ENCODE data around the gene ST6GALNAC2. TPM values are rescaled to one million over a fixed set of nuclear protein-coding genes. Genes with fewer than 3 reads are reported as not detected.

Gene ST6GALNAC2
- total RNA-seq, result under 1 TPM in 1 of 2 experiments, not detected in 1; 0.32 TPM

DNA sequence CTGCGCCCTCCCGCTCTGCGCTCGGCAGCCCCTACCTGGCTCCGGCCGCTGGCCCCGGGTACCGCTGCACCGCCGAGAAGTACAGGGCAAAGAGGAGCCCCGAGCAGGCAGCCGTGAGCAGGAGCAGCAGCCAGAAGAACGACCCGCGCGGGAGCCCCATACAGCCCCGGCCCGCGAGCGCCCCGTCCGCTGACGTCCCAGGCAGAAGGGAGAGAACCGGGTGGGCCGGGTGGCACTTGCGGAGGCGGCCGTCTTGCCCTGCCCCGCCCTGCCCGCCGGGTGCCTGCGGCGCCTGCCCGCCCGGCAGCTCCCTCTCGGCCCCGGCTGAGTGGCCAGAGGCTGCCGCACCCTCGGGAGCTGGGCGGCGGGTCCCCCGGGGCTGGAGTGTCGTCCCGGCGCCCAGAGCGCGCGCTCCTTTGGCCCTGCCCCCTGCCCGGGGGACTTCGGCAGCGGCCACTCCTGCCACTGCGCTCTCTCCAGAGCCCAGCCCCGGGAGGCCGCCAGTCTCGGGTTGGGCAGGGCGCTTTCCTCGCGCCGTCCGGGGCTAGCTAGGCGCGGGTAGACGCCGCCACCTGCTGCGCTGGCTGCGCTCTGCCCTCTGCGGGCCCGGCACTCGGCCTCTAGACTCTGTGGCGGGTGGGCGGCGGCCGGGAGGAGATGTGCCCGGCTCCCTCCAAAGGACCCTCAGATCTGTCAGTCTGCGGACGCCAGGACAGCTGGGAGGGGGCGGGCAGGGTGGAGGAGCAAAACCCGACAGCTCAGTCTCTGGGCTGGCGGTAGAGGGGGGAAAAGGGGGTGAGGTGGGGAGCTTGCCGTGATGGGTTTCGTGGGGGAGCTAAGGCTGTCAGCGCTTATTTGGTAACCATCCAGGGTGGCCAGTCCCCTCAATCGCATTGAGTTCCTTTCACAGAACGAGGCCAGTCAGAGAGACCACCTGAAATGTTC is at the start of gene ST6GALNAC2:
ST6GALNAC2 (minus strand) TSS at position 212 of the 945 bp plus-strand sequence; CDS start at position 160, 52 bp downstream.
- CTCF ChIA-PET, result interaction anchor here (0.7 to 1.2 kb wide), 5 partner anchors 14 to 284 kb away, joined by 3 to 6 read pairs (median 4); no protein-coding TSS in a partner anchor
- Mint-ChIP-seq H3K27me3 (peaks cover 37% of the 10 kb centered on the region), H3K9me3 (ENCODE audit: low read depth) (no peaks in the 10 kb centered on the region), H3K4me3 (peak within 1 kb of the TSS; percentile 52), H3K4me1 (peaks cover 6% of the 10 kb centered on the region), H3K36me3 (ENCODE audit: low read depth) (no peaks in the 10 kb centered on the region), H3K27ac (no peak within 1 kb of the TSS)
- ATAC-seq, result peak; percentile 71
- intact Hi-C loops (cut with DNase I, micrococcal nuclease), result loop anchor here (2.0 to 10.0 kb wide), 3 partner anchors 36 to 63 kb away; no protein-coding TSS in a partner anchor
- DNase-seq, result peak; percentile 64
- POLR2A ChIA-PET, result interaction anchor here (0.6 to 1.0 kb wide), 2 partner anchors 26 to 143 kb away, joined by 4 read pairs; no protein-coding TSS in a partner anchor

DNA sequence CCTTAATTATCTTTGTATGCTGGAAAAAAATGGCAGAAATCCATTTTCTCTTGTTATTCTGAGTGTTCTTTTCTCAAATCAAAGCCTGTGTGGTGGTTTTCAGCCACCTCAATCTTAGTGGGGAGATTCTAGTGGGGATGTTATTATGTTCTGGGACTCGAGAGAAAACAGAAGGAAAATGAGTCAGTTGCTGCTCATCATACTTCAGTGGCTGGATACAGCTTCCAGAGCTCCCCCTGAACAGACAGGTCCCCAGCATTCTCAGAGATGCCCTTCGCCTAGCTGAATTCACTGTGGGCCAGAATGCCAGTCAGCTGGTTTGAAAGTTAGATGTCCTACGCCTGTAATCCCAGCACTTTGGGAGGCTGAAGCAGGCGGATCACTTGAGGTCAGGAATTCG is 49.4 kb upstream of the ST6GALNAC2 start:
- intact Hi-C loops (cut with DNase I, micrococcal nuclease), result no loop called here
- H3K27me3 Mint-ChIP-seq, result no peaks in the 10 kb centered on the region
- POLR2A ChIA-PET, result interaction anchor here (0.7 kb wide), 2 partner anchors 37 to 300 kb away, joined by 3 to 4 read pairs; no protein-coding TSS in a partner anchor
- no peak overlapping the region for H3K27ac Mint-ChIP-seq
- no peak overlapping the region for H3K4me3 Mint-ChIP-seq
- H3K4me1 Mint-ChIP-seq, result no peaks in the 10 kb centered on the region
- ATAC-seq, result no peak
- no peaks in the 10 kb centered on the region for H3K36me3 Mint-ChIP-seq (ENCODE audit: low read depth)
- DNase-seq, result no peak
- H3K9me3 Mint-ChIP-seq (ENCODE audit: low read depth), result no peaks in the 10 kb centered on the region
- CTCF ChIA-PET, result interaction anchor here (0.6 to 3.2 kb wide), 3 partner anchors 11 to 182 kb away, joined by 4 to 21 read pairs (median 5); no protein-coding TSS in a partner anchor

DNA sequence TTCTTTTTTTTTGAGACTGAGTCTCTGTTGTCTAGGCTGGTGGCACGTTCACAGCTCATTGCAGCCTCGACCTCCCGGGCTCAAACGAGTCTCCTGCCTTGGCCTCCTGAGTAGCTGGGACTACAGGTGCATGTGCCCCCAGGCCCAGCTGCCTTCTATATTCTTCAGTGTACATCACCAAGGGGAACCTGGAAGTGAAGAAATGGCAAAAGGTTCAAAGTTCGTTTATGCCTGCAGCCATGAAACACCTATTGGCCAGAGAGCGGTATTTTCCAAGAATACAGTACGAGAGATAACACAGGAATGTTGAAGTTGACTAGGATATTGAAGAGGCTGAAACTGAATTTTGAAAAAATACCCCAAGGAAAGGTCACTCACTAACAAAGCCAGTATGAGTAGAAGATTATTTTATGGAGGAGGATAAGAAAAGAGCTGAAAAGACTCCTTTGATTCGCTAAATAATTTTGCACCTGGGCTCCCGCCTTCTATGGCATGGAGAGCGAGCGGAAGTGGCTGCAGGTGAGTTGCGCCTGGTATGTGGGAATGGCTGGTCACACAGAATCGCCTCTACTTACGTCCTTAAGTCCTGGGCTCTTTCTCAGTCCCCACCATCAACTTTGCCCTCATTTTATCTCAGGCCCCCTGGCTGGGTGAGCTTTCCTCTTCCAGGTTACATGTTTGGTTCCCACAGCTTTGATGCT is 48.1 kb upstream of the ST6GALNAC2 start:
- H3K36me3 Mint-ChIP-seq (ENCODE audit: low read depth), result no peaks in the 10 kb centered on the region
- no peaks in the 10 kb centered on the region for H3K4me1 Mint-ChIP-seq
- H3K4me3 Mint-ChIP-seq, result no peak overlapping the region
- no peaks in the 10 kb centered on the region for H3K9me3 Mint-ChIP-seq (ENCODE audit: low read depth)
- ChIA-PET POLR2A (no interaction called here), CTCF (interaction anchor here (0.6 to 3.2 kb wide), 3 partner anchors 10 to 248 kb away, joined by 3 to 21 read pairs (median 4); no protein-coding TSS in a partner anchor)
- no peak overlapping the region for H3K27ac Mint-ChIP-seq
- H3K27me3 Mint-ChIP-seq, result no peaks in the 10 kb centered on the region
- DNase-seq, result no peak
- ATAC-seq, result no peak
- intact Hi-C loops (cut with DNase I, micrococcal nuclease), result no loop called here

DNA sequence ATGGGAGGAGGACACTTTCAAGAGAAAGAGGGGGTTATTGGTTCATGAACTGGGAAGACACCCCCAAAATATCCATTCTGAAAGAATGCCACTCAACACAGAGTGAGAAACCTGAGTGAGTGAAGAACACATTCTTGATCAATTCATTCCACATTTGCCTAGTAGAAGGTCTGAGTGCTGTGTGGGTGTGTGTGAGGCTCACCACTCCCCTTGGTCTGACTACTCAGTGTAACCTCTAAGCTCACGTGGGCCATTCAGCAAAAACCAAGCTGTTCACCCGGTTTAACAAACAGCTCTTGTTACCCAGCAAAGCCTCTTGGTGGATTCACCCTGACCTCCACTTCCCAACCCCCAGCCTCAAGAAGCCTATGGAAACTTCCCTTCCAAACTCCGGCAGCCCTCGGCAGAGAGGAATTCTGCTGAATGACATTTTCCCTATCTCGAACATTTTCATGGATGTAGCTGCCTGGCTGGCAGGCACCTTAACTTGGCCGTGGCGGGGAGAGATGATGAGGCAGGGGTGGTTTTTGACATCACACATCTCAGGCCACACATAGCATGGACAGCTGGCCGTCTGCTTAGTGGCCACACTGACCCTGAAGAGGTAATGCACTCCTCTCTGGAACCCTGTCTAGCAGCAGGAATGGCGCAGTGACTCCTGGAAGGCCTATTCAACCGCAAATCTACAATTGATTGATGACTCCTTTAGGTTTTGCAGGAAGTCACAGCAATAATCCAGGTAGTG is 46.3 kb upstream of the ST6GALNAC2 start:
- Mint-ChIP-seq H3K27me3 (no peaks in the 10 kb centered on the region), H3K36me3 (ENCODE audit: low read depth) (no peaks in the 10 kb centered on the region), H3K9me3 (ENCODE audit: low read depth) (no peaks in the 10 kb centered on the region), H3K4me1 (no peaks in the 10 kb centered on the region), H3K4me3 (no peak overlapping the region), H3K27ac (no peak overlapping the region)
- no peak for DNase-seq
- CTCF ChIA-PET, result interaction anchor here (1.4 kb wide), 1 partner anchor 9 kb away, joined by 4 read pairs; no protein-coding TSS in a partner anchor
- intact Hi-C loops (cut with DNase I, micrococcal nuclease), result no loop called here
- POLR2A ChIA-PET, result no interaction called here
- no peak for ATAC-seq

DNA sequence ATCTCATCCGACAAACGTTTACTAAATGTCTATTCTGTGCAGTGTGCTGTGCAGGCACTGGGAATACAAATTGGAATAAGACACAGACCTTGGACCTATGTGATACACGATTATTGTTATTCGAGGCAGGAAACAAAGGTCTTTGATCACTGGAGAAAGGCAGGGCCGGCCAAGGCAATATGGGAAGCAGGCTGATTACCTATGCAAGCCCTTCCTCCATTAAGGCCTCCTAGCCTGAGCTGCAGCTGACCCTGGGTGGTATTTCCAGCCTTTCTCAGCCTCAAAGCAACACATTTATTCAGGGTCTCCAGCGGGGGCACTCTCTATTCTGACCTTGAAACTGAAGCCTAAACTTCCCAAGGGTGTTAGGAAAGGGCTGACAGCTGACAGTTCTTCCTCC is 44.5 kb upstream of the ST6GALNAC2 start:
- Mint-ChIP-seq H3K27me3 (no peaks in the 10 kb centered on the region), H3K36me3 (ENCODE audit: low read depth) (no peaks in the 10 kb centered on the region), H3K4me1 (no peaks in the 10 kb centered on the region), H3K4me3 (no peak overlapping the region), H3K27ac (no peak overlapping the region), H3K9me3 (ENCODE audit: low read depth) (no peaks in the 10 kb centered on the region)
- ChIA-PET POLR2A (no interaction called here), CTCF (no interaction called here)
- ATAC-seq (no peak), DNase-seq (no peak)
- intact Hi-C loops (cut with DNase I, micrococcal nuclease), result no loop called here

DNA sequence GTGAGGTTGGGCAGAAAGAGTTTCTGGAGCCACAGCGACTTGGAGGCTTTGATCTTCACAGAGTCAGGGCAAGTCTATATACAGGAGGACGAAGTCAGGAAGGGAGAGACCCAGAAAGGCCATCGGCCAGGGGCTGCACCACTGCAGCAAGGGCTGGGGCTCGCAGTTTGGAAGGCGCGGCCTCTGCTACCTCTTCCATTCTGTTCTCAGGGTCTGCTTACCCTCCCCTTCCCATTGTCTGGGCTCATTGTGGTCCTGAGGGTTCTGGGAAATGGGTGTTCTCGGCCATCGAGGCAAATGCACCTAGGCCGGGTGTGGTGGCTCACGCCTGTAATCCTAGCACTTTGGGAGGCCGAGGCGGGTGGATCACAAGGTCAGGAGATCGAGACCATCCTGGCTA is 41.9 kb upstream of the ST6GALNAC2 start:
- DNase-seq (no peak), ATAC-seq (no peak)
- H3K9me3 Mint-ChIP-seq (ENCODE audit: low read depth), result no peaks in the 10 kb centered on the region
- CTCF ChIA-PET, result no interaction called here
- POLR2A ChIA-PET, result no interaction called here
- no peaks in the 10 kb centered on the region for H3K36me3 Mint-ChIP-seq (ENCODE audit: low read depth)
- peaks cover 7% of the 10 kb centered on the region for H3K27me3 Mint-ChIP-seq
- no peak overlapping the region for H3K27ac Mint-ChIP-seq
- H3K4me1 Mint-ChIP-seq, result peaks cover 7% of the 10 kb centered on the region
- intact Hi-C loops (cut with DNase I, micrococcal nuclease), result loop anchor here in 1 of 2 experiments (10.0 kb wide), 1 partner anchor 63 kb away; a partner anchor contains a TSS
- H3K4me3 Mint-ChIP-seq, result no peak overlapping the region

DNA sequence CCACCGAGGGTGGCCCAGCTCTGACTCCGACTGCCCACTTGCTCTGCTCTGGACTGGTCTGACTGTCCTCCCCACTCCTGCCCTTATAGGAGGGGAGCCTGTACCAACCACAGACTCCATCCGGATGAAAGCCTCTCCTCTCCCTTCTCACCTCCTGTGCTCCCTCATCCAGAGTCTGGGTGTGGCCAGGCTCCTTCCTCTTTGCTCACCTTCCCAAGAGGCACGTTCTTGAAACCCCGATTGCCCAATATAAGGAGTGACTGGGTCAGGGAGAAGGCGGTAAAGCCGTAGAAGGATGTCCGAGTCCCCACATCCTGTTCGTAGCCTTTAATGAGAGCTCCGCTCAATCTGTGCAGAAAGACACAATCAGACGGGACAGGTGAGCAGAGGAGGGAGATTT is 40.8 kb upstream of the ST6GALNAC2 start:
- CTCF ChIA-PET, result interaction anchor here (0.8 to 4.5 kb wide), 2 partner anchors 103 to 365 kb away, joined by 4 to 44 read pairs; no protein-coding TSS in a partner anchor
- Mint-ChIP-seq H3K4me3 (no peak overlapping the region), H3K9me3 (ENCODE audit: low read depth) (no peaks in the 10 kb centered on the region), H3K27me3 (peaks cover 7% of the 10 kb centered on the region), H3K4me1 (peaks cover 7% of the 10 kb centered on the region), H3K36me3 (ENCODE audit: low read depth) (no peaks in the 10 kb centered on the region), H3K27ac (no peak overlapping the region)
- intact Hi-C loops (cut with DNase I, micrococcal nuclease), result loop anchor here in 1 of 2 experiments (10.0 kb wide), 1 partner anchor 62 kb away; a partner anchor contains a TSS
- ATAC-seq (no peak), DNase-seq (no peak)
- POLR2A ChIA-PET, result no interaction called here

DNA sequence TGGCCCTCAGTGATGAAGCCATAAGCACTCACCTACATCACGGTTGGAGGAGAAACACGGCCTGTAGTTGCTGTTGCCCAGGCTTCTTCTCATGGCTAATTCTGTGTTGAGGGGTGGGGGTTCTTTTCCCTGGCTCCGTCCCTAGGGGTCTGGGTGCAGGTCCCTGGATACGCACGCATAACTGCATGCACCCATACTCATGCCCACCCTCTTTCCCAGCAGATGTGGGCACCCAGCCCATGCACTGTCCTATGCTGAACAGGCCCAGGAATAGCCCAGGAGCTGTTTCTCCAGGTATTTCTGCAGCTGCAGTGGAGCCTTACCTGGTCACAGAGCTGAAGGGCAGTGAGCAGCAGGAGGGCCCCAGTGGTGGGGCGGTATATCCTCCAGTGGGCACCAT is 39.8 kb upstream of the ST6GALNAC2 start:
- CTCF ChIA-PET, result interaction anchor here (0.6 to 4.5 kb wide), 15 partner anchors 9 to 366 kb away, joined by 3 to 44 read pairs (median 8); no protein-coding TSS in a partner anchor
- no peaks in the 10 kb centered on the region for H3K9me3 Mint-ChIP-seq (ENCODE audit: low read depth)
- POLR2A ChIA-PET, result no interaction called here
- H3K4me3 Mint-ChIP-seq, result no peak overlapping the region
- H3K36me3 Mint-ChIP-seq (ENCODE audit: low read depth), result no peaks in the 10 kb centered on the region
- ATAC-seq (no peak), DNase-seq (no peak)
- peaks cover 7% of the 10 kb centered on the region for H3K27me3 Mint-ChIP-seq
- intact Hi-C loops (cut with DNase I, micrococcal nuclease), result loop anchor here in 1 of 2 experiments (10.0 kb wide), 1 partner anchor 61 kb away; a partner anchor contains a TSS
- peaks cover 7% of the 10 kb centered on the region for H3K4me1 Mint-ChIP-seq
- no peak overlapping the region for H3K27ac Mint-ChIP-seq

DNA sequence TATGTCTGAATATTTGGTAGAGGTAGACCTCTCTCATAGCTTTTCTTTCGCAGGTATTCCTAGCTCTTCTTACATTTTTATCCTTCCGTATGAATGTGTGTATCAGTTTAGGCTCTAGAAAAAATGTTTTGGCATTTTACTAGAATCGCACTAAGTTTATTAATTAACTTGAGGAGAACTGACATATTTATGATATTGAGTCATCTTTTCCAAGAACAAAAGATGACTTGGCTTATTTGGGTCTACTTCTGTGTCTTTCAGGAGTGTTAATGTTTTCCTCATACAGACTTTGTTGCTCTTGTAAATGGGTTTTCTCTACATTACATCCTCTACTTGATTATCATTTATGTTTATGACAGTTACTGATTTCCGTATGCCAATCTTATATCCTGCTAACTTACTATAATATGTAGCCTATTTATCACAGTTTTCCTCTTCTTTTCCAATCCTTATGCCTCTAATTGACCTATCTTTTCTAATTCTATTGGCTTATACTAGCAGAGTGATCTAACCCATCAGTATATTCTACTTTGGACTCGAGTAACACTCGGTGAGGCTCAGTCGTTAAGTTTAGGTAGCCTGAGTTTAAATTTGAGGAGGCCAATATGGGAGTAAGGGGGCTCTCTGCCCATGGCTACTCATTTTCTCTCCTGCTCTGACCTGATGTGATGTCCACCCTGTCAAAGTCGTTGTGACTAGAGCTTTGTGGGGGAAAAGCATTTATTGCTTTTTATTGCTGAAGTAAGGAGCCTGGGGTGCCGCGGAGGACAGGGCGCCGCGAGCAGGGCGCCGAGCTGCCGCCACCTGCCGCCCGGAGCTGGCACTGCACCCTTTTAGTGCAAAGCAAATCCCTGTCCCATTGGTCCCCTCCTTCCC is 37.8 kb upstream of the ST6GALNAC2 start:
- Mint-ChIP-seq H3K27me3 (peaks cover 7% of the 10 kb centered on the region), H3K4me1 (peaks cover 7% of the 10 kb centered on the region), H3K4me3 (no peak overlapping the region), H3K9me3 (ENCODE audit: low read depth) (no peaks in the 10 kb centered on the region), H3K27ac (no peak overlapping the region), H3K36me3 (ENCODE audit: low read depth) (no peaks in the 10 kb centered on the region)
- ChIA-PET POLR2A (interaction anchor here (1.1 kb wide), 1 partner anchor 66 kb away, joined by 3 read pairs; no protein-coding TSS in a partner anchor), CTCF (interaction anchor here (0.6 to 4.5 kb wide), 45 partner anchors 8 to 453 kb away, joined by 3 to 44 read pairs (median 4); partner anchors contain the start of genes ST6GALNAC1 and ST6GALNAC2)
- DNase-seq, result peak; percentile 87
- intact Hi-C loops (cut with DNase I, micrococcal nuclease), result loop anchor here (1.0 to 10.0 kb wide), 4 partner anchors 36 to 100 kb away; partner anchors contain the start of gene ST6GALNAC2 (in 1 of the 2)
- peak; percentile 96 for ATAC-seq

DNA sequence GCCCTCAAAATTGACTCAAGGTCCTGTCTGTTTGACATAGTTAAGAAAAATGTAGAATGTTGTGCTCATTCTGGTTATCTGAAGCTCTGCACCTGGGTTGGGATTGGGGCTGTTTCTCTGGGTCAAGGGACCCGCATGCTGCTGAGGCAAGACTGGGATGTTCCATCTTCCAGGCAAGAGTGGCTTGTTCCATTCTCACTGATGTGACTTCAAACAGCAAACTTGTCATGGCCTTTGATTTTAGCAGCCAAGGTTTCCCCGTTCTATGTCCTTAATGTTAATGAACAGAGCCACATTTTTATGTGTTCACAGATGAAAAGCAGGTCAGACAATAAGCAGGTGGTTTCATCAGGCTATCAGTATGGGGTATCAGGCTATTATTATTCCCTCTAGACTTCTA is 32.2 kb upstream of the ST6GALNAC2 start:
- H3K9me3 Mint-ChIP-seq (ENCODE audit: low read depth), result no peaks in the 10 kb centered on the region
- CTCF ChIA-PET, result interaction anchor here (1.1 kb wide), 1 partner anchor 192 kb away, joined by 3 read pairs; no protein-coding TSS in a partner anchor
- POLR2A ChIA-PET, result interaction anchor here (0.6 kb wide), 1 partner anchor 135 kb away, joined by 13 read pairs; no protein-coding TSS in a partner anchor
- no peak overlapping the region for H3K27ac Mint-ChIP-seq
- no peak for DNase-seq
- no peaks in the 10 kb centered on the region for H3K27me3 Mint-ChIP-seq
- H3K4me1 Mint-ChIP-seq, result no peaks in the 10 kb centered on the region
- no peaks in the 10 kb centered on the region for H3K36me3 Mint-ChIP-seq (ENCODE audit: low read depth)
- no peak overlapping the region for H3K4me3 Mint-ChIP-seq
- intact Hi-C loops (cut with DNase I, micrococcal nuclease), result no loop called here
- ATAC-seq, result no peak

Data from activated CD4-positive, alpha-beta T cell treated with anti-CD3 and anti-CD28 coated beads for 36 hours (primary cell).